Measurements from ENCODE around the gene COL15A1. TPM values are rescaled to one million over a fixed set of nuclear protein-coding genes. Genes with fewer than 3 reads are reported as not detected.

The COL15A1 gene
- total and polyA plus RNA-seq, 2 of the 8 experiments (the other 6 are each of a cell fraction or from before 2014, with no cell fraction given): 0.12 to 0.15 TPM

GRCh38 chr9:99079542-99079941 is 135.8 kb downstream of the COL15A1 start:
- FAIRE-seq (no peak), DNase-seq (ENCODE audit: low read depth in 1 of 2, low spot score in 2 of 2) (no peak)
- Histone ChIP-seq H3K23ac (ENCODE audit: insufficient read length) (no peak overlapping the region), H2BK12ac (ENCODE audit: low read depth, low read length) (no peak overlapping the region), H3K4me1 (replicated peaks in 1 of 4; ENCODE audit: control insufficient read depth in 3 of 4, insufficient read depth in 4 of 4, low read length in 3 of 4) (0 out of 7 replicates have a peak, but pooled peaks cover 0 to 2% (median 0%) of the 10 kb centered on the region in 4 experiments), H2BK5ac (ENCODE audit: low read depth, low read length) (no peak overlapping the region), H2BK20ac (ENCODE audit: low read length) (no peak overlapping the region), H3K4me2 (ENCODE audit: insufficient read depth in 1 of 2, low read depth in 2 of 2, low read length in 2 of 2) (no peak overlapping the region), H4K5ac (ENCODE audit: insufficient read length, low read depth, low read length) (no peak overlapping the region), H2BK15ac (ENCODE audit: low read length) (no peak overlapping the region), H4K20me1 (replicated peaks in 1 of 2; ENCODE audit: control insufficient read depth in 1 of 2, insufficient read depth in 2 of 2, low read length in 2 of 2) (no peaks in the 10 kb centered on the region), H3K36me3 (ENCODE audit: control insufficient read depth in 2 of 4, insufficient read depth in 4 of 4, low read length in 3 of 4) (no peaks in the 10 kb centered on the region), H3K56ac (replicated peaks; ENCODE audit: insufficient read length, low read depth, low read length) (no peak overlapping the region), H3K27me3 (replicated peaks in 1 of 4; ENCODE audit: control insufficient read depth in 3 of 4, extremely low read depth in 1 of 4, insufficient read depth in 3 of 4, low read length in 3 of 4) (peaks cover 0 to 1% (median 0%) of the 10 kb centered on the region in 4 experiments; a peak in 1 of 7 replicates), H3K79me2 (ENCODE audit: control insufficient read depth in 1 of 2, insufficient read depth in 2 of 2, low read length in 2 of 2) (no peaks in the 10 kb centered on the region), H3K79me1 (ENCODE audit: low read depth, low read length) (no peaks in the 10 kb centered on the region), H3K14ac (ENCODE audit: insufficient read length) (no peak overlapping the region), H3K18ac (ENCODE audit: extremely low read depth, low read length) (no peak overlapping the region), H3K4ac (replicated peaks; ENCODE audit: insufficient read length, low read depth, low read length) (no peak overlapping the region), H2BK120ac (replicated peaks; ENCODE audit: low read depth, low read length) (no peak overlapping the region), H3K9me3 (ENCODE audit: insufficient read depth in 2 of 2, low read depth in 1 of 2, low read length in 1 of 2) (no peaks in the 10 kb centered on the region; a peak in 1 of 4 replicates), H2AK5ac (ENCODE audit: low read depth, low read length) (no peak overlapping the region), H4K8ac (ENCODE audit: extremely low read depth, insufficient read depth, low read length) (no peak overlapping the region), H4K91ac (replicated peaks; ENCODE audit: insufficient read length, low read length) (no peak overlapping the region), H3K27ac (ENCODE audit: low read depth, low read length) (no peak overlapping the region), H3K9ac (replicated peaks in 1 of 4; ENCODE audit: extremely low read depth in 1 of 4, low read depth in 3 of 4, low read length in 3 of 4) (no peak overlapping the region), H2AFZ (ENCODE audit: low read length) (no peak overlapping the region), H3K23me2 (ENCODE audit: low read depth, low read length) (no peaks in the 10 kb centered on the region), H3K4me3 (ENCODE audit: extremely low read depth in 1 of 4, insufficient read depth in 2 of 4, low read depth in 3 of 4, low read length in 4 of 4) (no peak overlapping the region)
- ChIA-PET CTCF (ENCODE audit: partially characterized antibody) (interaction anchor here (1.1 kb wide), 1 partner anchor 141 kb away, joined by 3 read pairs; no protein-coding TSS in a partner anchor), POLR2A (ENCODE audit: partially characterized antibody) (no interaction called here)
- TF ChIP-seq SP2 (IDR thresholded peaks at IDR 0.05; ENCODE audit: low read length) (no peak), TBP (IDR thresholded peaks at IDR 0.05; ENCODE audit: low read depth, low read length) (no peak), MAFK (IDR thresholded peaks at IDR 0.05; ENCODE audit: low read depth, low read length) (no peak), CTBP2 (IDR thresholded peaks at IDR 0.05; ENCODE audit: borderline replicate concordance, insufficient read depth, insufficient read length, low read length) (no peak), HDAC2 (IDR thresholded peaks at IDR 0.05; ENCODE audit: borderline replicate concordance in 1 of 2, low read depth in 2 of 2, low read length in 2 of 2) (no peak), ZNF274 (IDR thresholded peaks at IDR 0.05; ENCODE audit: borderline replicate concordance, extremely low read depth, low read length) (no peak), BACH1 (IDR thresholded peaks at IDR 0.05; ENCODE audit: low read length) (no peak), EGR1 (IDR thresholded peaks at IDR 0.05; ENCODE audit: borderline replicate concordance, low read depth, low read length) (no peak), SAP30 (IDR thresholded peaks at IDR 0.05; ENCODE audit: insufficient read depth, insufficient replicate concordance, low read length) (no peak), CHD1 (IDR thresholded peaks at IDR 0.05; ENCODE audit: low read depth, low read length) (no peak), SP4 (IDR thresholded peaks at IDR 0.05; ENCODE audit: low read length) (no peak), ATF3 (IDR thresholded peaks at IDR 0.05; ENCODE audit: insufficient read depth, low read depth, low read length) (no peak)
- 86% methylated on average over 3 of the region's 3 CpGs; no CpG with 5 or more reads in 1 of the 2 experiments for WGBS, 2 experiments (ENCODE audit: extremely low coverage in 1 of 2, insufficient coverage in 1 of 2, insufficient read length in 1 of 2, insufficient replicate concordance in 2 of 2, low coverage in 1 of 2, low lambda C conversion rate in 2 of 2, missing lambda C conversion rate in 1 of 2)

All from H1 (cell line).